ENCODE data around the gene EDN1.

EDN1 gene

GRCh38 chr6:12262236-12263061, 27.7 kb upstream of the EDN1 start:
- H3K36me3 ChIP-seq (ENCODE audit: insufficient read depth, low read length), result no peaks in the 10 kb centered on the region
- no peaks in the 10 kb centered on the region for H3K4me1 ChIP-seq (ENCODE audit: insufficient read depth, low read length)
- no peaks in the 10 kb centered on the region for H3K9me3 ChIP-seq (ENCODE audit: control insufficient read depth, insufficient read depth, low read length)
- H3K9ac ChIP-seq (ENCODE audit: low read depth, low read length), result no peak overlapping the region

- Histone ChIP-seq H3K36me3 (ENCODE audit: insufficient read depth, low read length) (no peaks in the 10 kb centered on the region), H3K4me1 (ENCODE audit: insufficient read depth, low read length) (no peaks in the 10 kb centered on the region), H3K9me3 (ENCODE audit: control insufficient read depth, insufficient read depth, low read length) (no peaks in the 10 kb centered on the region), H3K9ac (ENCODE audit: low read depth, low read length) (no peak overlapping the region)
Measured at GRCh38 chr6:12263403-12263802, 26.8 kb upstream of the EDN1 start.

- H3K36me3 ChIP-seq (ENCODE audit: insufficient read depth, low read length), result no peaks in the 10 kb centered on the region
- no peaks in the 10 kb centered on the region for H3K9me3 ChIP-seq (ENCODE audit: control insufficient read depth, insufficient read depth, low read length)
- no peaks in the 10 kb centered on the region for H3K4me1 ChIP-seq (ENCODE audit: insufficient read depth, low read length)
- no peak overlapping the region for H3K9ac ChIP-seq (ENCODE audit: low read depth, low read length)
Measured at GRCh38 chr6:12264671-12265070, 25.5 kb upstream of the EDN1 start.

- Histone ChIP-seq H3K9me3 (ENCODE audit: control insufficient read depth, insufficient read depth, low read length) (no peaks in the 10 kb centered on the region), H3K4me1 (ENCODE audit: insufficient read depth, low read length) (no peaks in the 10 kb centered on the region), H3K36me3 (ENCODE audit: insufficient read depth, low read length) (no peaks in the 10 kb centered on the region), H3K9ac (ENCODE audit: low read depth, low read length) (no peak overlapping the region)
Measured at GRCh38 chr6:12265296-12265695, 24.9 kb upstream of the EDN1 start.

- H3K9ac ChIP-seq (ENCODE audit: low read depth, low read length), result no peak overlapping the region
- H3K36me3 ChIP-seq (ENCODE audit: insufficient read depth, low read length), result no peaks in the 10 kb centered on the region
- H3K4me1 ChIP-seq (ENCODE audit: insufficient read depth, low read length), result no peaks in the 10 kb centered on the region
- H3K9me3 ChIP-seq (ENCODE audit: control insufficient read depth, insufficient read depth, low read length), result no peaks in the 10 kb centered on the region
Measured at GRCh38 chr6:12265791-12266190, 24.4 kb upstream of the EDN1 start.

GRCh38 chr6:12266571-12266970, 23.6 kb upstream of the EDN1 start:
- peaks cover 1% of the 10 kb centered on the region; the same call in 1 of the 2 replicates for H3K9me3 ChIP-seq (ENCODE audit: control insufficient read depth, insufficient read depth, low read length)
- no peaks in the 10 kb centered on the region for H3K4me1 ChIP-seq (ENCODE audit: insufficient read depth, low read length)
- no peaks in the 10 kb centered on the region for H3K36me3 ChIP-seq (ENCODE audit: insufficient read depth, low read length)
- H3K9ac ChIP-seq (ENCODE audit: low read depth, low read length), result no peak overlapping the region

- Histone ChIP-seq H3K9me3 (ENCODE audit: control insufficient read depth, insufficient read depth, low read length) (peaks cover 8% of the 10 kb centered on the region), H3K9ac (ENCODE audit: low read depth, low read length) (no peak overlapping the region), H3K36me3 (ENCODE audit: insufficient read depth, low read length) (no peaks in the 10 kb centered on the region), H3K4me1 (ENCODE audit: insufficient read depth, low read length) (no peaks in the 10 kb centered on the region)
Measured at GRCh38 chr6:12269110-12269509, 21.1 kb upstream of the EDN1 start.

GRCh38 chr6:12270551-12271230, 19.5 kb upstream of the EDN1 start:
- Histone ChIP-seq H3K4me1 (ENCODE audit: insufficient read depth, low read length) (no peaks in the 10 kb centered on the region), H3K9ac (ENCODE audit: low read depth, low read length) (no peak overlapping the region), H3K36me3 (ENCODE audit: insufficient read depth, low read length) (no peaks in the 10 kb centered on the region), H3K9me3 (ENCODE audit: control insufficient read depth, insufficient read depth, low read length) (peaks cover 8% of the 10 kb centered on the region)

- Histone ChIP-seq H3K4me1 (ENCODE audit: insufficient read depth, low read length) (no peaks in the 10 kb centered on the region), H3K36me3 (ENCODE audit: insufficient read depth, low read length) (no peaks in the 10 kb centered on the region), H3K9me3 (ENCODE audit: control insufficient read depth, insufficient read depth, low read length) (peaks cover 8% of the 10 kb centered on the region), H3K9ac (ENCODE audit: low read depth, low read length) (no peak overlapping the region)
Measured at GRCh38 chr6:12271594-12271993, 18.6 kb upstream of the EDN1 start.

GRCh38 chr6:12271997-12272396, 18.2 kb upstream of the EDN1 start:
- H3K4me1 ChIP-seq (ENCODE audit: insufficient read depth, low read length), result no peaks in the 10 kb centered on the region

GRCh38 chr6:12275107-12275506, 15.1 kb upstream of the EDN1 start:
- no peak overlapping the region for H3K9ac ChIP-seq (ENCODE audit: low read depth, low read length)
- H3K9me3 ChIP-seq (ENCODE audit: control insufficient read depth, insufficient read depth, low read length), result peaks cover 8% of the 10 kb centered on the region
- H3K36me3 ChIP-seq (ENCODE audit: insufficient read depth, low read length), result no peaks in the 10 kb centered on the region
- H3K4me1 ChIP-seq (ENCODE audit: insufficient read depth, low read length), result no peaks in the 10 kb centered on the region

More at GRCh38 chr6:12271997-12272396, 18.2 kb upstream of the EDN1 start:
- no peaks in the 10 kb centered on the region for H3K36me3 ChIP-seq (ENCODE audit: insufficient read depth, low read length)
- no peak overlapping the region for H3K9ac ChIP-seq (ENCODE audit: low read depth, low read length)
- peaks cover 8% of the 10 kb centered on the region for H3K9me3 ChIP-seq (ENCODE audit: control insufficient read depth, insufficient read depth, low read length)

GRCh38 chr6:12276930-12277315, 13.2 kb upstream of the EDN1 start:
- Histone ChIP-seq H3K9me3 (ENCODE audit: control insufficient read depth, insufficient read depth, low read length) (peaks cover 3% of the 10 kb centered on the region), H3K4me1 (ENCODE audit: insufficient read depth, low read length) (no peaks in the 10 kb centered on the region), H3K9ac (ENCODE audit: low read depth, low read length) (no peak overlapping the region), H3K36me3 (ENCODE audit: insufficient read depth, low read length) (no peaks in the 10 kb centered on the region)

- Histone ChIP-seq H3K9ac (ENCODE audit: low read depth, low read length) (no peak overlapping the region), H3K4me1 (ENCODE audit: insufficient read depth, low read length) (no peaks in the 10 kb centered on the region), H3K36me3 (ENCODE audit: insufficient read depth, low read length) (no peaks in the 10 kb centered on the region), H3K9me3 (ENCODE audit: control insufficient read depth, insufficient read depth, low read length) (no peaks in the 10 kb centered on the region; the same call in 1 of the 2 replicates)
Measured at GRCh38 chr6:12277386-12277785, 12.8 kb upstream of the EDN1 start.

GRCh38 chr6:12278915-12279314, 11.2 kb upstream of the EDN1 start:
- no peak overlapping the region for H3K9ac ChIP-seq (ENCODE audit: low read depth, low read length)
- H3K4me1 ChIP-seq (ENCODE audit: insufficient read depth, low read length), result no peaks in the 10 kb centered on the region
- no peaks in the 10 kb centered on the region for H3K36me3 ChIP-seq (ENCODE audit: insufficient read depth, low read length)
- no peaks in the 10 kb centered on the region; the same call in 1 of the 2 replicates for H3K9me3 ChIP-seq (ENCODE audit: control insufficient read depth, insufficient read depth, low read length)

Data from ES-I3 (cell line).